Testis (tissue), 2 donors: ENCODE data around the gene TRIM29.

Source experiments
- POLR2A ChIP-seq: fragments of 450-650 bp; IDR thresholded peaks from one replicate; pipeline ENCODE4 v1.6.1; 2017; ENCODE audit warnings: antibody characterized with exemption, mild to moderate bottlenecking, moderate library complexity
- TF ChIP-seq, protein P1 (sequence below), 3 experiments: fragments of 450-650 bp in 2 of 3; fragments of 200-600 bp in 1 of 3; sonication (generic) in 1 of 3; IDR thresholded peaks; one replicate each; pipeline ENCODE4 v1.5.1; 2016 to 2019; ENCODE audit warnings: antibody characterized with exemption in 3 of 3, mild to moderate bottlenecking in 2 of 3, moderate library complexity in 1 of 3

DNA sequence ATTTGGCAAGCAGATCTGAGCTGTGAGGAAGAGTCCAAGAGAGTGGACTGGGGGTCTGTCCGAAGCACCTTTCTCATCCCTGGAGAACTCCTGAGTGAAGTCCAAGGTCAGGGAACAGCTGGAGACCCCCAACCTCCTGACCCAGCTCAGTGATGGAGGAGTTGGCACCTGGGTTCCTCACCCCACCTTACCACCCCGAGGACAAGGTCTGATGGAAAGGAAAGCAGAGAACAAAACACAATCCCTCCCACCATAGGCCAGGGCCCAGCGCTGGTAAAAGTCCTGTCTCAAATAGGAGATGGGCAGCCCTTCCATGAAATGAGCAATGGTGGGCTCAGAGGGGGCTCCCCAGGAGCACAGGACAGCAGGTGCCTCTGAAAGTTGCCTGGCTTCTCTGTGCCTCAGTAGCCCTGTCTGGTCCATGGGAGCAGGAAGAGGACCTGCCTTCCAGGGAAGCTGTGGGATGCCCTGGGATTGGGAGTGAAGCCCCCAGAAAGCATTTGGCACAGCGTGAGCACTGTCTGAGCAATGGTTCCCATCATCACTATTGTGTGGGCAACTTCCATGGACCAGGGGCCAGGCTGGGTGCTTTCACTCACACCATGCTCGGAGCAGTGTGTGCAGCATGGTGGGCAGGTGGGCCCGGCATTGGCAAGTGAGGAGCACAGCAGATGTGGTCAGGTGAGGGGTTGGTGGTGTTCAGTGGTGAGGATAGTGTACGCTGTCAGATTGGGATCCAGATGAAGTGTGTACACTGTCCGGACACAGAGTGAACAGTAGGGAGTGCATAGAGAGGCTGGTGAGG, 7.5 kb downstream of the TRIM29 start:
- TF ChIP-seq, protein P1, sequence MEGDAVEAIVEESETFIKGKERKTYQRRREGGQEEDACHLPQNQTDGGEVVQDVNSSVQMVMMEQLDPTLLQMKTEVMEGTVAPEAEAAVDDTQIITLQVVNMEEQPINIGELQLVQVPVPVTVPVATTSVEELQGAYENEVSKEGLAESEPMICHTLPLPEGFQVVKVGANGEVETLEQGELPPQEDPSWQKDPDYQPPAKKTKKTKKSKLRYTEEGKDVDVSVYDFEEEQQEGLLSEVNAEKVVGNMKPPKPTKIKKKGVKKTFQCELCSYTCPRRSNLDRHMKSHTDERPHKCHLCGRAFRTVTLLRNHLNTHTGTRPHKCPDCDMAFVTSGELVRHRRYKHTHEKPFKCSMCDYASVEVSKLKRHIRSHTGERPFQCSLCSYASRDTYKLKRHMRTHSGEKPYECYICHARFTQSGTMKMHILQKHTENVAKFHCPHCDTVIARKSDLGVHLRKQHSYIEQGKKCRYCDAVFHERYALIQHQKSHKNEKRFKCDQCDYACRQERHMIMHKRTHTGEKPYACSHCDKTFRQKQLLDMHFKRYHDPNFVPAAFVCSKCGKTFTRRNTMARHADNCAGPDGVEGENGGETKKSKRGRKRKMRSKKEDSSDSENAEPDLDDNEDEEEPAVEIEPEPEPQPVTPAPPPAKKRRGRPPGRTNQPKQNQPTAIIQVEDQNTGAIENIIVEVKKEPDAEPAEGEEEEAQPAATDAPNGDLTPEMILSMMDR (IDR thresholded peaks at IDR 0.05): no peak
- no peak for TF ChIP-seq POLR2A
